ENCODE results near the gene SORL1.

DNA sequence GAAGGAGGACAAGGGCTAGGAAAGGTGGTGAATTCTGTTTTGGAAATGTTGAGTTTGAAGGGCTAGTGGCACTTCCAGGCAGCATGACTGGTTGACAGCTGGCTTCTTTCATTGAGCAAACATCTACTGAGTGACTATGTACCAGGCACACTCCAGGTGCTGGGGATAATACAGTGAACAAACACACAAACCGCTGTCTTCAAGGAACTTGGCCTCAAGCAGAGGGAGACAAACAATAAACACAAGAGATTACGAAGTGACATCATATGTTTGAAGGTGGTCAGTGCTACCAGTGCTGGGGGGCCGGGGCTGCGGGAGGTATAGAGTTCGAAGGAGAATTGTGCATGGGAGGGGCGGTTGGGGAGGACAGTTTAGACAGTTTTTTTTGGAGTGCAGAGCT is 197.7 kb downstream of the SORL1 start:
- TF ChIP-seq BHLHE40 (IDR thresholded peaks at IDR 0.05; ENCODE audit: borderline replicate concordance) (no peak), SP1 (IDR thresholded peaks at IDR 0.05) (no peak), LEF1 (IDR thresholded peaks at IDR 0.05; ENCODE audit: borderline replicate concordance) (no peak), HDGF (IDR thresholded peaks at IDR 0.05; ENCODE audit: borderline replicate concordance) (no peak), ARNT (IDR thresholded peaks at IDR 0.05) (no peak)
- TF ChIP-seq, protein P1, sequence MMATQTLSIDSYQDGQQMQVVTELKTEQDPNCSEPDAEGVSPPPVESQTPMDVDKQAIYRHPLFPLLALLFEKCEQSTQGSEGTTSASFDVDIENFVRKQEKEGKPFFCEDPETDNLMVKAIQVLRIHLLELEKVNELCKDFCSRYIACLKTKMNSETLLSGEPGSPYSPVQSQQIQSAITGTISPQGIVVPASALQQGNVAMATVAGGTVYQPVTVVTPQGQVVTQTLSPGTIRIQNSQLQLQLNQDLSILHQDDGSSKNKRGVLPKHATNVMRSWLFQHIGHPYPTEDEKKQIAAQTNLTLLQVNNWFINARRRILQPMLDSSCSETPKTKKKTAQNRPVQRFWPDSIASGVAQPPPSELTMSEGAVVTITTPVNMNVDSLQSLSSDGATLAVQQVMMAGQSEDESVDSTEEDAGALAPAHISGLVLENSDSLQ (IDR thresholded peaks at IDR 0.05): no peak
